Endothelial cell of umbilical vein (primary cell): ENCODE results near the gene HOXA2. TPM values are rescaled to one million over a fixed set of nuclear protein-coding genes. Genes with fewer than 3 reads are reported as not detected.

Source experiments
- BruUV-seq: library from RNA; stranded (reverse); fragments of 400-500 nt; replicated peaks from 2 replicates; lab custom pipeline; 2021; lab: Mats Ljungman, UMichigan
- CTCF ChIA-PET: fragments of 300-600, 350-600 bp; sonication (Branson Sonifier 250); formaldehyde crosslinking; loops from one replicate; lab custom pipeline; 2021; ENCODE audit warnings: antibody characterized with exemption, inconsistent platforms; lab: Charles Lee
- POLR2A ChIA-PET: fragments of 300-600, 350-600 bp; sonication (Branson Sonifier 250); formaldehyde crosslinking; loops from one replicate; lab custom pipeline; 2021; ENCODE audit warnings: antibody characterized with exemption, inconsistent platforms; lab: Charles Lee
- DNase-seq: peaks from one replicate; pipeline ENCODE4 v3.0.0-alpha.2; 2011; ENCODE audit warnings: low read depth, low spot score
- FAIRE-seq: peaks from 2 replicates; lab custom pipeline; 2011; peaks lifted over from hg19 to GRCh38; lab: Jason Lieb, UNC
- H2AFZ ChIP-seq: 2 replicates; pipeline ENCODE4 v1.6.0; 2012; ENCODE audit warnings: low read depth, low read length, control low read depth, inconsistent platforms
- H3K27ac ChIP-seq: 2 replicates; pipeline ENCODE4 v1.5.1; 2011; ENCODE audit warnings: low read depth, mild to moderate bottlenecking, control low read depth, low read length, moderate library complexity; ENCODE audit not compliant: insufficient read depth
- H3K27me3 ChIP-seq, 2 experiments: 2 replicates each; pipeline versions ENCODE4 v1.6.0 to v1.6.1; 2011; ENCODE audit warnings: low read length in 2 of 2, mixed read lengths in 1 of 2; ENCODE audit not compliant: control insufficient read depth in 2 of 2, insufficient read depth in 2 of 2
- H3K36me3 ChIP-seq, 2 experiments: 2 replicates in 1 of 2; 3 replicates in 1 of 2; pipeline ENCODE4 v1.5.1; 2011; ENCODE audit warnings: low read length in 2 of 2, mild to moderate bottlenecking in 1 of 2, moderate library complexity in 1 of 2; ENCODE audit not compliant: control insufficient read depth in 2 of 2, insufficient read depth in 2 of 2; ENCODE audit errors: extremely low read depth in 1 of 2
- H3K4me1 ChIP-seq: 3 replicates; pipeline ENCODE4 v1.5.1; 2011; ENCODE audit warnings: mild to moderate bottlenecking, low read length; ENCODE audit not compliant: control insufficient read depth, insufficient read depth; ENCODE audit errors: extremely low read depth
- H3K4me2 ChIP-seq: 2 replicates; pipeline ENCODE4 v1.6.1; 2011; ENCODE audit warnings: low read length, control low read depth, mixed read lengths; ENCODE audit not compliant: insufficient read depth
- H3K4me3 ChIP-seq, 3 experiments: fragments of 200-600 bp in 1 of 3; sonication (generic), shearing (Covaris generic) in 1 of 3; replicated peaks in 1 of 3; 2 replicates each; pipeline ENCODE4 v1.5.1; 2011 to 2016; ENCODE audit warnings: control low read depth in 3 of 3, low read length in 3 of 3, mild to moderate bottlenecking in 2 of 3, inconsistent platforms in 1 of 3, low read depth in 1 of 3, moderate library complexity in 1 of 3; ENCODE audit not compliant: insufficient read depth in 1 of 3
- H3K79me2 ChIP-seq: 2 replicates; pipeline ENCODE4 v1.6.0; 2012; ENCODE audit warnings: low read length, inconsistent platforms; ENCODE audit not compliant: control insufficient read depth, insufficient read depth
- H3K9ac ChIP-seq: replicated peaks from 2 replicates; pipeline ENCODE3; 2011; ENCODE audit warnings: low read length, control low read depth; ENCODE audit not compliant: insufficient read depth; ENCODE audit errors: extremely low read depth
- H3K9me1 ChIP-seq: replicated peaks from 3 replicates; pipeline ENCODE4 v1.6.0; 2011; ENCODE audit warnings: mild to moderate bottlenecking, low read length; ENCODE audit not compliant: control insufficient read depth, insufficient read depth; ENCODE audit errors: extremely low read depth
- H3K9me3 ChIP-seq: replicated peaks from 2 replicates; pipeline ENCODE4 v1.5.1; 2012; ENCODE audit warnings: low read length, inconsistent platforms; ENCODE audit not compliant: control insufficient read depth, insufficient read depth
- H4K20me1 ChIP-seq: replicated peaks from 2 replicates; pipeline ENCODE3; 2011; ENCODE audit warnings: mild to moderate bottlenecking, low read length; ENCODE audit not compliant: control insufficient read depth, insufficient read depth; ENCODE audit errors: extremely low read depth
- GATA2 ChIP-seq: IDR thresholded peaks from 2 replicates; pipeline ENCODE4 v1.7.0; 2011; ENCODE audit warnings: low read depth, mild to moderate bottlenecking, moderate library complexity, mixed read lengths, low read length; ENCODE audit not compliant: insufficient read length, insufficient read depth
- dilution Hi-C: fragments of 300-500 bp; cut with MboI; formaldehyde crosslinking; loops from one replicate; pipeline ENCODE4 v1.15.0; 2019; ENCODE audit warnings: low sequenced_read_pairs; ENCODE audit not compliant: extremely low pct_ligation_motif_present
- intact Hi-C: fragments of 100-400 bp; cut with micrococcal nuclease; formaldehyde crosslinking; loops from one replicate; pipeline ENCODE4 v1.10.0; 2022
- polyA plus RNA-seq, 4 experiments: library from polyadenylated mRNA; depleted of rRNA in 3 of 4; stranded (reverse) in 3 of 4; unstranded in 1 of 4; fragments of >200 nt; gene quantifications; 2 replicates each; pipeline versions ENCODE4 v1.2.1 to v1.2.3, GENCODE V29; 2011 to 2012; ENCODE audit warnings: missing spikeins in 1 of 4
- total RNA-seq: library from RNA; stranded (reverse); gene quantifications from 2 replicates; pipeline ENCODE4 v1.2.3, GENCODE V29; 2021
- TF ChIP-seq, protein P1 (sequence below): IDR thresholded peaks from 2 replicates; pipeline ENCODE4 v1.6.1; 2011; ENCODE audit not compliant: insufficient read depth, insufficient read length
- TF ChIP-seq, protein P2 (sequence below), 2 donors: IDR thresholded peaks; 1 replicate in 1 of 2; 2 replicates in 1 of 2; pipeline ENCODE4 v1.5.1; 2011; ENCODE audit warnings: low read length in 2 of 2, mild to moderate bottlenecking in 2 of 2, moderate library complexity in 2 of 2, control low read depth in 1 of 2, inconsistent platforms in 1 of 2, low read depth in 1 of 2; ENCODE audit not compliant: insufficient read depth in 1 of 2; ENCODE audit errors: extremely low read depth in 1 of 2

Gene HOXA2
- total and polyA plus RNA-seq, 2 donors (not counting 3 experiments of a cell fraction or from before 2014, with no cell fraction given), result 1.6 to 2.3 TPM

DNA sequence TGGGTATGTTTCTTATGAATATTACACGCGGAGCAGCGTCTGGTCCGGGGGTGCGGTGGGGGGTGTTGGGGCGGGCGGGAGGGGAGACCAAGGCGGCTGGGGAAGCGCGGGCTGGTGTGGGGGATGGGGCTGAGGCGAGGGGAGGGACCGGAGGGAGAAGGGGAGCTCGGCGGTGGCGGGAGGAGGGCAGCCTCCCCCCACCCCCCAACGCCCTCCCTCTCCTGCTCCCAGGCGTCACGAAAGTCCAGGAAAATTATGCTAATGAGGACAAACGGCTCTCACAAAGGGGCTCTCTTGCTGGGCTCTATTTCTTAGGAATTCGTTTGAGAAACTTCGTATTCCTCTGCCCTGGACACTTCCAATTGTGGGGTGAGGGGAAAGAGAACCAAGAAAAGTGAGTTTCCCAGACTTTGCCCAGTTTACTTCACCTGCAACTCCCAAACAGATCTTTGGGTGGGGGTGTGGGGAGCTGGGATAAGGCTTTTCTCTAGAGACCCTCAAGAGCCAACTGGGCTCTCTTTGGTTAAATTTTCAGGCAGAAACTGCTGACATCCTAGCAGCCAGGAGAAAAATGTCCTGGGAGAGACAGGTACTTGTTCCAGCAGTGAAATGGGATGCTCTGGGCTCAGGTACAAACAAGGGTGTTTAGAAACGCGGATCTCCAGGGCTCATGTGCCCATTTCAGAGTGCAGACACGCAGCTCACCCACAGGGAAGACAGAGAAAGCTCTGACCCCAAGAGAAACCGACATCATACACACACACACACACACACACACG is 11.7 kb upstream of the HOXA2 start:
- H3K9me1 ChIP-seq, result no peaks in the 10 kb centered on the region
- H3K9ac ChIP-seq, result peak overlapping the region; percentile 97
- H3K4me2 ChIP-seq, result peak overlapping the region; percentile 99
- intact Hi-C loops (loop anchor here (10.0 kb wide), 1 partner anchor 959 kb away; the partner anchor contains the start of gene NFE2L3), dilution Hi-C loops (no loop called here)
- no peaks in the 10 kb centered on the region for H4K20me1 ChIP-seq
- peaks cover 72% of the 10 kb centered on the region for H3K4me1 ChIP-seq
- POLR2A ChIA-PET, result interaction anchor here (0.6 to 1.3 kb wide), 3 partner anchors 9 to 315 kb away, joined by 4 to 6 read pairs (median 5); no protein-coding TSS in a partner anchor
- H3K79me2 ChIP-seq, result peaks cover 88% of the 10 kb centered on the region
- H3K36me3 ChIP-seq, result peaks cover 0 to 5% of the 10 kb centered on the region in 2 experiments
- DNase-seq (peak; percentile 75), FAIRE-seq (peak; percentile 46)
- peak overlapping the region; percentile 98 for H3K27ac ChIP-seq
- TF ChIP-seq, protein P1, sequence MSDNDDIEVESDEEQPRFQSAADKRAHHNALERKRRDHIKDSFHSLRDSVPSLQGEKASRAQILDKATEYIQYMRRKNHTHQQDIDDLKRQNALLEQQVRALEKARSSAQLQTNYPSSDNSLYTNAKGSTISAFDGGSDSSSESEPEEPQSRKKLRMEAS, result no peak
- no peak for TF ChIP-seq GATA2
- TF ChIP-seq, protein P2, sequence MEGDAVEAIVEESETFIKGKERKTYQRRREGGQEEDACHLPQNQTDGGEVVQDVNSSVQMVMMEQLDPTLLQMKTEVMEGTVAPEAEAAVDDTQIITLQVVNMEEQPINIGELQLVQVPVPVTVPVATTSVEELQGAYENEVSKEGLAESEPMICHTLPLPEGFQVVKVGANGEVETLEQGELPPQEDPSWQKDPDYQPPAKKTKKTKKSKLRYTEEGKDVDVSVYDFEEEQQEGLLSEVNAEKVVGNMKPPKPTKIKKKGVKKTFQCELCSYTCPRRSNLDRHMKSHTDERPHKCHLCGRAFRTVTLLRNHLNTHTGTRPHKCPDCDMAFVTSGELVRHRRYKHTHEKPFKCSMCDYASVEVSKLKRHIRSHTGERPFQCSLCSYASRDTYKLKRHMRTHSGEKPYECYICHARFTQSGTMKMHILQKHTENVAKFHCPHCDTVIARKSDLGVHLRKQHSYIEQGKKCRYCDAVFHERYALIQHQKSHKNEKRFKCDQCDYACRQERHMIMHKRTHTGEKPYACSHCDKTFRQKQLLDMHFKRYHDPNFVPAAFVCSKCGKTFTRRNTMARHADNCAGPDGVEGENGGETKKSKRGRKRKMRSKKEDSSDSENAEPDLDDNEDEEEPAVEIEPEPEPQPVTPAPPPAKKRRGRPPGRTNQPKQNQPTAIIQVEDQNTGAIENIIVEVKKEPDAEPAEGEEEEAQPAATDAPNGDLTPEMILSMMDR (IDR thresholded peaks at IDR 0.05; ENCODE audit: extremely low read depth in 1 of 2, insufficient read depth in 1 of 2, low read depth in 1 of 2, low read length in 2 of 2), result no peak
- BruUV-seq, result TSS peak; percentile 44
- peak overlapping the region; percentile 55 to 95 (median 88) for H3K4me3 ChIP-seq
- no peak overlapping the region for H2AFZ ChIP-seq
- H3K27me3 ChIP-seq, result no peaks in the 10 kb centered on the region
- CTCF ChIA-PET, result interaction anchor here (0.6 to 9.1 kb wide), 12 partner anchors 8 to 745 kb away, joined by 3 to 70 read pairs (median 6); partner anchors contain the start of genes HOXA1 and HOXA5
- no peaks in the 10 kb centered on the region for H3K9me3 ChIP-seq
